CD4-positive, alpha-beta T cell (primary cell): ENCODE data around the gene SUSD2. TPM values are rescaled to one million over a fixed set of nuclear protein-coding genes. Genes with fewer than 3 reads are reported as not detected.

Source experiments
- ATAC-seq: fragments of 200-7000 bp; cut with Tn5 transposase; one replicate; pipeline ENCODE4 v1.10.0; 2022; ENCODE audit warnings: mild to moderate bottlenecking; ENCODE audit not compliant: poor library complexity
- CTCF ChIA-PET: fragments of 350-600 bp; sonication (Branson Sonifier 250); formaldehyde crosslinking; loops from one replicate; lab custom pipeline; 2021; ENCODE audit warnings: antibody characterized with exemption, inconsistent platforms; lab: Charles Lee
- POLR2A ChIA-PET: fragments of 350-600 bp; sonication (Branson Sonifier 250); formaldehyde crosslinking; loops from one replicate; lab custom pipeline; 2021; ENCODE audit warnings: antibody characterized with exemption, inconsistent platforms; lab: Charles Lee
- DNase-seq, 14 experiments: peaks; one replicate each; pipeline ENCODE4 v3.0.0-alpha.2; 2013 to 2020; ENCODE audit warnings: mixed read lengths in 2 of 14
- H3K27ac ChIP-seq, 2 donors: one replicate each; pipeline versions ENCODE4 v1.5.1 to v1.7.0; 2013; ENCODE audit warnings: low read length in 2 of 2, low read depth in 1 of 2, mild to moderate bottlenecking in 1 of 2
- H3K27me3 ChIP-seq, 2 experiments: 1 replicate in 1 of 2; 2 replicates in 1 of 2; pipeline versions ENCODE4 v1.6.1 to v1.7.0; 2013; ENCODE audit warnings: low read length in 2 of 2, control low read depth in 1 of 2, mild to moderate bottlenecking in 1 of 2, moderate library complexity in 1 of 2; ENCODE audit not compliant: insufficient read depth in 2 of 2, control insufficient read depth in 1 of 2
- H3K36me3 ChIP-seq: one replicate; pipeline ENCODE4 v1.6.1; 2013; ENCODE audit warnings: low read length, control low read depth; ENCODE audit not compliant: insufficient read depth
- H3K4me1 ChIP-seq: one replicate; pipeline ENCODE4 v1.6.1; 2013; ENCODE audit warnings: low read length, control low read depth; ENCODE audit not compliant: insufficient read depth
- H3K4me3 ChIP-seq: one replicate; pipeline ENCODE4 v1.5.1; 2013; ENCODE audit warnings: mild to moderate bottlenecking, low read length, moderate library complexity
- H3K9me3 ChIP-seq, 2 experiments: 1 replicate in 1 of 2; 2 replicates in 1 of 2; pipeline versions ENCODE4 v1.6.1 to v1.7.0; 2013; ENCODE audit warnings: low read length in 2 of 2, mild to moderate bottlenecking in 2 of 2, control low read depth in 1 of 2, moderate library complexity in 1 of 2; ENCODE audit not compliant: control insufficient read depth in 1 of 2, insufficient read depth in 1 of 2
- H3K27ac Mint-ChIP-seq: one replicate; pipeline ENCODE4 v1.8.0; 2020; ENCODE audit warnings: mixed read lengths
- H3K27me3 Mint-ChIP-seq: one replicate; pipeline ENCODE4 v1.8.0; 2021; ENCODE audit warnings: mixed read lengths
- H3K36me3 Mint-ChIP-seq: one replicate; pipeline ENCODE4 v1.8.0; 2021; ENCODE audit warnings: low read depth, mixed read lengths
- H3K4me1 Mint-ChIP-seq: one replicate; pipeline ENCODE4 v1.8.0; 2021; ENCODE audit warnings: low read depth, mixed read lengths
- H3K4me3 Mint-ChIP-seq: one replicate; pipeline ENCODE4 v1.8.0; 2020; ENCODE audit warnings: mild to moderate bottlenecking, mixed read lengths
- H3K9me3 Mint-ChIP-seq: one replicate; pipeline ENCODE4 v1.8.0; 2020; ENCODE audit warnings: mixed read lengths
- intact Hi-C, 2 experiments: fragments of 100-400 bp; cut with DNase I in 1 of 2; cut with micrococcal nuclease in 1 of 2; formaldehyde crosslinking; loops; one replicate each; pipeline versions ENCODE4 v1.15.1 to v1.9.0; 2023 to 2025; cut with DNase I, micrococcal nuclease
- total RNA-seq, 174 experiments: library from RNA in 2 of 174; stranded (reverse) in 2 of 174; gene quantifications; one replicate each; pipeline ENCODE4 v1.2.3 and lab custom pipeline; 2021 to 2026
- TF ChIP-seq, protein P1 (sequence below): fragments of 200-600 bp; IDR thresholded peaks from one replicate; pipeline ENCODE4 v1.8.0; 2022; ENCODE audit warnings: antibody characterized with exemption, mild to moderate bottlenecking

The SUSD2 gene
- total RNA-seq, 2 experiments from 2014 or later = 0.80 to 1.5 TPM

DNA sequence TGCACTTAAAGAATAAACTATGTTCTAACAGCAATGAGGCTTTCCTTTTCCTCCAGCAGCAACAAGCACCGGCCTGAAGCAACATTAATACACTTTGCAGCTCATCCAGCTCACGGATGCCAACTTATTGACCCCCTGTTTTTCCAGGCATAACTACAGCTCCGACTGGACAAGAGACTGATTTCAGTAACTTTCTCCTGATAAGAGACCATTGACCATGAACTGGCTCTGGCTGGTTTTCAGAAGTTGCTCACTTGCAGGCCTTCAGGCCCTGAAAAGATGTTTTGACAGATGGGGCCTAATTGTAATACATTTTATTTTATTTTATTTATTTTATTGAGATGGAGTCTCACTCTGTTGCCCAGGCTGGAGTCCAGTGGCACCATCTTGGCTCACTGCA, 36.1 kb downstream of the SUSD2 start:
- Mint-ChIP-seq H3K36me3 (no peaks in the 10 kb centered on the region), H3K4me1 (no peaks in the 10 kb centered on the region), H3K27me3 (no peaks in the 10 kb centered on the region), H3K4me3 (no peak overlapping the region), H3K9me3 (no peaks in the 10 kb centered on the region), H3K27ac (no peak overlapping the region)
- no peaks in the 10 kb centered on the region for H3K9me3 ChIP-seq
- TF ChIP-seq, protein P1, sequence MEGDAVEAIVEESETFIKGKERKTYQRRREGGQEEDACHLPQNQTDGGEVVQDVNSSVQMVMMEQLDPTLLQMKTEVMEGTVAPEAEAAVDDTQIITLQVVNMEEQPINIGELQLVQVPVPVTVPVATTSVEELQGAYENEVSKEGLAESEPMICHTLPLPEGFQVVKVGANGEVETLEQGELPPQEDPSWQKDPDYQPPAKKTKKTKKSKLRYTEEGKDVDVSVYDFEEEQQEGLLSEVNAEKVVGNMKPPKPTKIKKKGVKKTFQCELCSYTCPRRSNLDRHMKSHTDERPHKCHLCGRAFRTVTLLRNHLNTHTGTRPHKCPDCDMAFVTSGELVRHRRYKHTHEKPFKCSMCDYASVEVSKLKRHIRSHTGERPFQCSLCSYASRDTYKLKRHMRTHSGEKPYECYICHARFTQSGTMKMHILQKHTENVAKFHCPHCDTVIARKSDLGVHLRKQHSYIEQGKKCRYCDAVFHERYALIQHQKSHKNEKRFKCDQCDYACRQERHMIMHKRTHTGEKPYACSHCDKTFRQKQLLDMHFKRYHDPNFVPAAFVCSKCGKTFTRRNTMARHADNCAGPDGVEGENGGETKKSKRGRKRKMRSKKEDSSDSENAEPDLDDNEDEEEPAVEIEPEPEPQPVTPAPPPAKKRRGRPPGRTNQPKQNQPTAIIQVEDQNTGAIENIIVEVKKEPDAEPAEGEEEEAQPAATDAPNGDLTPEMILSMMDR = no peak
- intact Hi-C loops = no loop called here
- H3K4me3 ChIP-seq = no peak overlapping the region
- H3K27me3 ChIP-seq = no peaks in the 10 kb centered on the region
- no peak overlapping the region for H3K27ac ChIP-seq
- ATAC-seq (no peak), DNase-seq (no peak)
- POLR2A ChIA-PET = no interaction called here
- H3K36me3 ChIP-seq = no peaks in the 10 kb centered on the region
- no peaks in the 10 kb centered on the region for H3K4me1 ChIP-seq
- CTCF ChIA-PET = no interaction called here

DNA sequence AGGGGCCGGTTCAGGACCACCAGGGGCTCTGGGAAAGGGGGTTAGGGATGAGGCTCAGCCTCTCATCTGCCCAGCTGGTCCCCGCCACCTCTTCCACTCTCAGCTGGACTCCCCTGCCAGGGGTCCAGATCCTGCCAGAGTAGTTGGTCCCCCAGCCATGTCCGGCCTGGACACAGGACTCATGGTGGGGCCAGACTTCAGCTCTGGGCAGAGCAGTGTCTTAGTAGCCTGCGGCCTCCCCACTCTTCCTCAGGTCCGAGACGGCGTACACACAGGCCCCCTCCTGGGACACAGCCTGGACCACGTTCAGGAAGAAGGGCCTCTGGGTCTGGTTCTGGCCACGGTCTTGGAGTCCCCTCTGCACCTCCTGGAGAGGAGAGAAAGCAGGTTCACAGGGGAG, 38.5 kb downstream of the SUSD2 start:
- H3K4me3 Mint-ChIP-seq = no peak overlapping the region

DNA sequence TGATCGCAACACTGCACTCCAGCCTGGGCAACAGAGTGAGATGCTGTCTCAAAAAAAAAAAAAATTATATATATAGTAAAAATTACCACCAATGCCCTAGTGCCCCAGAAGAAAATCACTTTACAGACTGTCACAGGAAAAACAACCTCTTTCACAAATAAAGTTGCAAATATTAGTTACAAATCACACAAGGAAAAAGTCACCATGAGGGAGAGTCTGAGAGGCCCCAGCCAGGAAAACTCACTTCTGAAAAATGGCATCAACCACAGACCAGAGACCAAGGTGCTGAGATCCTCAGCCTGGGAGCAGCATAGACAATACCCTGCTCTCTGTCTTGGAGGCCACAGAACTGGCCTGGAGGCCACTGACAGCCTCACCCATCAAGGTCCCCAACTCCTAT, 43.2 kb downstream of the SUSD2 start:
- Mint-ChIP-seq H3K9me3 (peaks cover 4% of the 10 kb centered on the region), H3K4me3 (no peak overlapping the region), H3K27ac (no peak overlapping the region), H3K27me3 (no peaks in the 10 kb centered on the region), H3K4me1 (no peaks in the 10 kb centered on the region), H3K36me3 (no peaks in the 10 kb centered on the region)
- H3K4me3 ChIP-seq = no peak overlapping the region
- TF ChIP-seq, protein P1 = no peak
- no peak overlapping the region for H3K27ac ChIP-seq
- CTCF ChIA-PET = no interaction called here
- POLR2A ChIA-PET = no interaction called here
- no peaks in the 10 kb centered on the region for H3K36me3 ChIP-seq
- ATAC-seq (no peak), DNase-seq (no peak)
- no peaks in the 10 kb centered on the region for H3K4me1 ChIP-seq
- no peaks in the 10 kb centered on the region for H3K27me3 ChIP-seq
- intact Hi-C loops = no loop called here
- peaks cover 0 to 24% of the 10 kb centered on the region in 2 experiments for H3K9me3 ChIP-seq

More for the DNA sequence above, 38.5 kb downstream of the SUSD2 start:
- Mint-ChIP-seq H3K4me1 (no peaks in the 10 kb centered on the region), H3K27ac (no peak overlapping the region), H3K9me3 (peaks cover 4% of the 10 kb centered on the region), H3K27me3 (no peaks in the 10 kb centered on the region), H3K36me3 (no peaks in the 10 kb centered on the region)
- H3K27ac ChIP-seq = no peak overlapping the region
- no peaks in the 10 kb centered on the region for H3K4me1 ChIP-seq
- no peak overlapping the region for H3K4me3 ChIP-seq
- ChIA-PET CTCF (no interaction called here), POLR2A (no interaction called here)
- ATAC-seq (no peak), DNase-seq (no peak)
- TF ChIP-seq, protein P1 = no peak
- peaks cover 0 to 11% of the 10 kb centered on the region in 2 experiments for H3K9me3 ChIP-seq
- intact Hi-C loops = no loop called here
- H3K27me3 ChIP-seq = no peaks in the 10 kb centered on the region
- H3K36me3 ChIP-seq = no peaks in the 10 kb centered on the region
